C4-2B (cell line): ENCODE measurements around the gene PARD3B.

Source experiments
- H3K27ac ChIP-seq: fragments of 450-650 bp; 2 replicates; pipeline ENCODE4 v1.5.1; 2017
- ZFX ChIP-seq: fragments of 450-650 bp; IDR thresholded peaks from 2 replicates; pipeline ENCODE4 v1.6.1; 2017
- TF ChIP-seq, protein P1 (sequence below): fragments of 450-650 bp; conservative IDR thresholded peaks from 2 replicates; pipeline ENCODE4 v1.5.1; 2017; ENCODE audit warnings: mild to moderate bottlenecking

PARD3B gene

DNA sequence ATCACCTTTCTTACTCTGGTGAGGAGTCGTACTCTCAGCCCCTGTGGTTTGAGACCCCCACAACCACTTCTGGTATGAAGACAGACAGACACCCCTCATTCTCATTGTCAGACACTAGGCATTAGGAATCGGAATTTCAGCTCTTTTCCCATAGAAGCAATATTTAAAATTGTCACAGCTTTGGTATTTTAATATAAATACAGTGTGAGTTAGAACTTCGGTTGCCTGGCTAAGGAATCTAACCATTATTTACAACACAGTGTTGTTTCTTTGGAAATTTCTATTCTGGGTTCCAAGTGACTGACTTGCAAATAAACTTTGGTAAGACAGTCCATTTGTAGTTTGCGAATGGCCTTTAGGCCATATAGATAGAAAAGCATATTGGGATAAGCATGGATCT is 318.1 kb downstream of the PARD3B start:
- no peak overlapping the region for H3K27ac ChIP-seq
- no peak for TF ChIP-seq ZFX
- TF ChIP-seq, protein P1, sequence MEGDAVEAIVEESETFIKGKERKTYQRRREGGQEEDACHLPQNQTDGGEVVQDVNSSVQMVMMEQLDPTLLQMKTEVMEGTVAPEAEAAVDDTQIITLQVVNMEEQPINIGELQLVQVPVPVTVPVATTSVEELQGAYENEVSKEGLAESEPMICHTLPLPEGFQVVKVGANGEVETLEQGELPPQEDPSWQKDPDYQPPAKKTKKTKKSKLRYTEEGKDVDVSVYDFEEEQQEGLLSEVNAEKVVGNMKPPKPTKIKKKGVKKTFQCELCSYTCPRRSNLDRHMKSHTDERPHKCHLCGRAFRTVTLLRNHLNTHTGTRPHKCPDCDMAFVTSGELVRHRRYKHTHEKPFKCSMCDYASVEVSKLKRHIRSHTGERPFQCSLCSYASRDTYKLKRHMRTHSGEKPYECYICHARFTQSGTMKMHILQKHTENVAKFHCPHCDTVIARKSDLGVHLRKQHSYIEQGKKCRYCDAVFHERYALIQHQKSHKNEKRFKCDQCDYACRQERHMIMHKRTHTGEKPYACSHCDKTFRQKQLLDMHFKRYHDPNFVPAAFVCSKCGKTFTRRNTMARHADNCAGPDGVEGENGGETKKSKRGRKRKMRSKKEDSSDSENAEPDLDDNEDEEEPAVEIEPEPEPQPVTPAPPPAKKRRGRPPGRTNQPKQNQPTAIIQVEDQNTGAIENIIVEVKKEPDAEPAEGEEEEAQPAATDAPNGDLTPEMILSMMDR: no peak

DNA sequence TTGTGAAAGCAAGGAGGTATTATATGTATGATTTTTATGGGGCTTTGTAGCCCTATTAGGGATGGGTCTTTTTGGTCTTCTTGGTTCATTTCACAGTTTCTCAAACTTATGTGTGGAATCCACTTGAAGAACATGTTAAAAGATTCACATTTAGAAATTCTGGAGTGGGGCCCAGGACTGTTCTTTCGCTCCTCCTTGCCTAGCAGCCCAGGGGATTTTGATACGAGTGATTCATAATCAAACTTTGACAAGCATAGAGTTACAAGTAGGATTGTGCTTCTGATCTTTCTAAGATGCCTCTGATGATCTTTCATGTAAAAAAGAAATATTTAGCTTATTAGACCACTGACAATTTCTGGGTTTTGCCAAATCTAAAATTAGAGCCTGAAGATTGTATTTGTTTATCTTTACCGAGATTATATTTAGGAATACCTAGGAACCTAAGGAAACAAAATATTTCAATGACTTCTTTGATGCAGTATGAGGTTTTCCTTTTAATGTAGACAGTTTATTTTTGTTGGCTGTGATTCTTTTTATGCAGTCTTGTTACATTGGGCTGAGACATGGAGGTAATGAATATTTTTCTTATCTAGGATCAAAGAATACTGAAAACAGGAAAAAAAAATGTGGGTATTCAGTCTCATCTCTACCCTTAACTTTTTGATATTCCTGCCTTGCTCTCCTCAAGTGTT is 324.0 kb downstream of the PARD3B start:
- H3K27ac ChIP-seq: no peak overlapping the region
- TF ChIP-seq ZFX: no peak
- TF ChIP-seq, protein P1: no peak

DNA sequence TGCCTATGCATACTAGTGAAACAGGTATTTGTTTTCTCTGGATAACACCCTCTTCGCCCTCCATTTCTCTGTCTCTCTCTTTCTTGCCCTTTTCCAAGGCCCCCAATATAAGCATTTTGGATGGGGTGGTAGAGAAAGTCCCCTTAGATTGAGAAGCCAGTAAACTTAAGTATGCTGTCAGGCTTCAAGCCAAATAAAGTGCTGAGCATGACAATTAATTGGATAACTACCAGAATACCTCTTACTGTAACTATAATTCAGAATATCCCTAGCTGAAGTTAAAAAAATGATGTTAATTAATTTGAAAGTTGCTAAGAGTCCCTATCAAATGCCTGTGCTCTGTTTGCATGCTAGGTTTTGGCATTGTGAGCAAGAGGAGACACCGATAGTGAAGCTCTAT is 324.8 kb downstream of the PARD3B start:
- no peak overlapping the region for H3K27ac ChIP-seq
- TF ChIP-seq ZFX: no peak
- TF ChIP-seq, protein P1: no peak

DNA sequence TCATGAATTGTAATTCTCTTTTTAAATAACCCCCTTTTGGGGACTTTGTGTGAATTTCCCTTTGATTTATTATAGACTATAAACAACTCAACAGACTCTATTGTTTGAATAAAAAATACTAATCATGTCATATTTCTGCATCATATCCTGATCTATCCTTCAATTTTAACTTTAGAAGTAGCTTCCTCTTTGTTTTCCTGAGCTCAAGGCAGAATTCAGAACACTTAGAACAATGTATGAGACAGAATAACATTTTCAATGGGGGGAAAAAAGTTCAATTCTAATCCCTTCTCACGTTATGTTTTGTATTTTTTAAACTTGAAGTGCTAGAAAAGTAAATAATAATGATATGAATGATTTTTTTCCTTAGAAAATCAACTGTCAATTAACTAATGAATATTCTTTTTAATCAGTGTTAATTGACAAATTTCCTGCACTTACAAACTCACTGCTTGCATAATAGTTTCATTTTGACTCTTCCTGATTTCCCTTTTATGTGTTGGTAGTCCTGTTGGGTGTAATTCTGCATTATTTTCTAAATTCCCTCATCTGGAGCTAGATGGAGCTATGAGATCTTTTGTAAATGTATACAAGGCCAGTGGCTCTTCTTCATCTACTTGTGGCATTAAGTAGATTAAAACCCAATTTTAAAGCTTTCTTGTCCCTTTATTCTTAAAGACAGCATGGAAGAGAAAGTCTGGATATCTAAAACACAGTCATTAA is 326.1 kb downstream of the PARD3B start:
- H3K27ac ChIP-seq: no peak overlapping the region

DNA sequence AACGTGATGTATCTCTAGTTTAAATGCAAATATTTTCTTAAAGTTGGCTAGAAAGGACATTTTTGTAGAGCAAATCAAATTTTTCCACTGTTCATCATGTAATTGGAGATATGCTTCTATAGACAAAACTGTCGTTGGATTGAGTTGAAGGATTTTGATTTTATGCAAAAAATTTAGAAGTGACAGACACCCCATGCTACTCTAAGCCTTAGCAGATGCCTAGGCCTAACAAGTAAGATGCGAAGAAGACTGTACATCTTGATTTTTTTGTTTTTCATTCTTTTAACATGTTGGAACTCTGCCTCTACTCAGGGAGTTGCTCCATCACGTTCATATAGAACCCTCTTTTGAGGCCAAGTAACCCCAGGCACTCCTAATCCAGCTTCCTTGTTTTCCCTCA is 331.0 kb downstream of the PARD3B start:
- H3K27ac ChIP-seq: no peak overlapping the region
- no peak for TF ChIP-seq ZFX
- TF ChIP-seq, protein P1: no peak

More for the DNA sequence above, 326.1 kb downstream of the PARD3B start:
- no peak for TF ChIP-seq ZFX
- TF ChIP-seq, protein P1: peak; percentile 59

DNA sequence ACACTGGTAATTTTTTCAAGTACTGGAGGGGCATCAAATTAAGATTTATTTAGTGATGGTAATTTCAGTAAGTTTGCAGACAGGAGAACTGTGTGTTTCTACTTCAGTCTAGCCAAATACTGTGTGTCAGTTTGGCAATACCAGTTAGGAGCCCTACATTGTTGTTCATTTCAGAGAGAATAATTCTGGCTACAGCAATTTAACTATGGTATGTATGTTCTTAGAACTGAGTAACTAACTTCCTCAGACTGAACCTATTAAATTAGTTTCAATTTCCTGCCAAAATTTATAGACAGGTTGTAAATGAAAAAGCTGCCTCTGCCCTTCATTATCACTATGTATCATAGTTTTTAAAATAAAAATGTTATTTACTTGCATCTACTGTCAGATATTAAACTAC is 332.4 kb downstream of the PARD3B start:
- TF ChIP-seq ZFX: no peak
- TF ChIP-seq, protein P1: no peak
- H3K27ac ChIP-seq: no peak overlapping the region

DNA sequence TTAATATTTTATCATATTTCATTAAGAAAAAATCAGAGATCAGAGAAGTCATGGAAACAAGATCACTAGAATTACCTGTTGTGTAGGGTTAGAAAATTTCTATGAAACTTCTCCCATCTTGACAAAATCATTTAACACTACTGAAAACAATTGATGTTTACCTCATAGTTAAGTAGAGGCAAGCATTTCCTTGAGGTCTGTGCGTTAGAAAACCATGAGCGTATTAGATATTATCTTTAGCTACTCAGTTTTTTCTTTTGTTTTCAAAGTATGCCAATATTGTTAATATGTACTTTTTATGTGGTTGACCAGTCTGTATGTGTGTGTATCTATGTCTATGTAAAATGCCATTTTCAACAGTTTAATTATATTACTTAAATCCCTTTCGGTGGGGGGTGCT is 335.7 kb downstream of the PARD3B start:
- H3K27ac ChIP-seq: no peak overlapping the region
- no peak for TF ChIP-seq ZFX
- TF ChIP-seq, protein P1: no peak
